ENCODE data around the gene TRAPPC2L. TPM values are rescaled to one million over a fixed set of nuclear protein-coding genes. Genes with fewer than 3 reads are reported as not detected.

TRAPPC2L gene
- polyA plus RNA-seq, 3 donors = 38.8 to 89.3 (median 82.4) TPM

DNA sequence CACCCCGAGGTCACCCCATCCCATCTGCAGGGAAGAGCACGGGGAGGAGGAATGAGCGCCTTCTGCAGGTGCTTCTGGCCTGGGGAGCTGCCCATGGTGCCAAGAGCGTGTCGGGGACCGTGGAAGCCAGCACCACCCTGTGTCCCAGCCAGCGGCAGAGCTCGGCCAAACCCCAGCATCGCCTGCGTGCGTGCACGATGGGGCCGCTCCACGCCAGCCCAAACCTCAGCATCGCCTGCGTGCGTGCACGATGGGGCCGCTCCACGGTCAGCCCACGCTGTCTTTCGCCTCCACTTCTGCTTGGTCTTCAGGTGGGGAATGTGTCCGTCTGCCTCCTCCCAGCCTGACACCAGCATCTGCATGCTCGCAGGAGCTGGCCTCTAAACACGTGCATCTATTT is 14.1 kb upstream of the TRAPPC2L start:
- DNase-seq = no peak
- H3K4me2 ChIP-seq (replicated peaks; ENCODE audit: extremely low read depth, low read length, poor library complexity, severe bottlenecking) = no peak overlapping the region
- Mint-ChIP-seq H3K4me3 (no peak overlapping the region), H3K4me1 (peaks cover 20% of the 10 kb centered on the region), H3K9me3 (no peaks in the 10 kb centered on the region), H3K27me3 (ENCODE audit: low read depth in 3 of 3) (peaks cover 0 to 3% (median 2%) of the 10 kb centered on the region in 3 donors), H3K36me3 (peaks cover 42 to 63% of the 10 kb centered on the region in 2 donors), H3K27ac (no peak overlapping the region)
- no peak overlapping the region for H3K9ac ChIP-seq (ENCODE audit: insufficient read depth, low read length, poor library complexity, severe bottlenecking)
- H3K27ac ChIP-seq (ENCODE audit: low read depth in 1 of 2, low read length in 2 of 2) = no peak overlapping the region
- intact Hi-C loops (cut with micrococcal nuclease) = no loop called here
- no peak overlapping the region for H2AFZ ChIP-seq (ENCODE audit: insufficient read depth, low read depth, low read length, poor library complexity, severe bottlenecking)
- H4K20me1 ChIP-seq (ENCODE audit: insufficient read depth, low read length) = peaks cover 84% of the 10 kb centered on the region
- no peak overlapping the region for H3K4me3 ChIP-seq (replicated peaks in 1 of 3; ENCODE audit: low read depth in 2 of 3, low read length in 3 of 3)
- TF ChIP-seq, protein P1, sequence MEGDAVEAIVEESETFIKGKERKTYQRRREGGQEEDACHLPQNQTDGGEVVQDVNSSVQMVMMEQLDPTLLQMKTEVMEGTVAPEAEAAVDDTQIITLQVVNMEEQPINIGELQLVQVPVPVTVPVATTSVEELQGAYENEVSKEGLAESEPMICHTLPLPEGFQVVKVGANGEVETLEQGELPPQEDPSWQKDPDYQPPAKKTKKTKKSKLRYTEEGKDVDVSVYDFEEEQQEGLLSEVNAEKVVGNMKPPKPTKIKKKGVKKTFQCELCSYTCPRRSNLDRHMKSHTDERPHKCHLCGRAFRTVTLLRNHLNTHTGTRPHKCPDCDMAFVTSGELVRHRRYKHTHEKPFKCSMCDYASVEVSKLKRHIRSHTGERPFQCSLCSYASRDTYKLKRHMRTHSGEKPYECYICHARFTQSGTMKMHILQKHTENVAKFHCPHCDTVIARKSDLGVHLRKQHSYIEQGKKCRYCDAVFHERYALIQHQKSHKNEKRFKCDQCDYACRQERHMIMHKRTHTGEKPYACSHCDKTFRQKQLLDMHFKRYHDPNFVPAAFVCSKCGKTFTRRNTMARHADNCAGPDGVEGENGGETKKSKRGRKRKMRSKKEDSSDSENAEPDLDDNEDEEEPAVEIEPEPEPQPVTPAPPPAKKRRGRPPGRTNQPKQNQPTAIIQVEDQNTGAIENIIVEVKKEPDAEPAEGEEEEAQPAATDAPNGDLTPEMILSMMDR (IDR thresholded peaks at IDR 0.05) = no peak
- peaks cover 2% of the 10 kb centered on the region for H3K79me2 ChIP-seq (ENCODE audit: insufficient read depth, low read length)
- H3K4me1 ChIP-seq (ENCODE audit: control insufficient read depth in 1 of 2, insufficient read depth in 2 of 2, low read length in 2 of 2) = peaks cover 24 to 27% of the 10 kb centered on the region in 2 donors
- 94% methylated on average over 25 of the region's 25 CpGs for WGBS (ENCODE audit: insufficient coverage)
- peaks cover 47 to 58% of the 10 kb centered on the region in 2 donors for H3K36me3 ChIP-seq (replicated peaks in 1 of 2; ENCODE audit: control insufficient read depth in 1 of 2, insufficient read depth in 2 of 2, low read length in 2 of 2)
- no peaks in the 10 kb centered on the region for H3K9me3 ChIP-seq (replicated peaks in 1 of 2; ENCODE audit: control insufficient read depth in 1 of 2, insufficient read depth in 1 of 2, low read length in 2 of 2)
- H3K27me3 ChIP-seq (ENCODE audit: control insufficient read depth in 2 of 2, insufficient read depth in 2 of 2, low read length in 2 of 2) = no peaks in the 10 kb centered on the region

DNA sequence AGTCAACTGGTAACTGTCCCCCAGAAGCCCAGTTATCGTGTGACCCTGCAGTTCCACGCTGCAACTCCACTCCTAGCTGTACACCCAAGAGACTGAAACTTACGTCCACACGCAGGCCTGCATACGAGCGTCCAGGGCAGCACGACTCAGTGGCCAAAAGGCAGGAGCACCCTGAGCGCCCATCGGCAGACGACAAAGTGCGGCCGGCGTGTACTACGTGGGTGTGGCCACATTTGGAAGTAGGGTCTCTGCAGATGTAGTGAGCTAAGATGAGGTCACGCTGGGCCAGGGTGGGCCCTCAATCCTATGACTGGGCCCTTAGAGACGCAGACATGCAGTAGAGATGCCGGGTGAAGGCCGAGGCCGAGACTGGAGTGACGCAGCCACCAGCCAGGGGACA is 13.7 kb upstream of the TRAPPC2L start:
- peaks cover 88% of the 10 kb centered on the region for H4K20me1 ChIP-seq (ENCODE audit: insufficient read depth, low read length)
- H3K36me3 ChIP-seq (replicated peaks in 1 of 2; ENCODE audit: control insufficient read depth in 1 of 2, insufficient read depth in 2 of 2, low read length in 2 of 2) = peaks cover 46 to 58% of the 10 kb centered on the region in 2 donors
- H3K4me1 ChIP-seq (ENCODE audit: control insufficient read depth in 1 of 2, insufficient read depth in 2 of 2, low read length in 2 of 2) = peaks cover 24 to 27% of the 10 kb centered on the region in 2 donors
- H3K9me3 ChIP-seq (replicated peaks in 1 of 2; ENCODE audit: control insufficient read depth in 1 of 2, insufficient read depth in 1 of 2, low read length in 2 of 2) = no peaks in the 10 kb centered on the region
- no peak for DNase-seq
- H3K27ac Mint-ChIP-seq = peak overlapping the region in 2 of 7 donors; percentile 15 to 53
- H3K27me3 Mint-ChIP-seq (ENCODE audit: low read depth in 3 of 3) = peaks cover 0 to 3% (median 2%) of the 10 kb centered on the region in 3 donors
- H3K79me2 ChIP-seq (ENCODE audit: insufficient read depth, low read length) = peaks cover 2% of the 10 kb centered on the region
- 97% methylated on average over 20 of the region's 20 CpGs for WGBS (ENCODE audit: insufficient coverage)
- peaks cover 20% of the 10 kb centered on the region for H3K4me1 Mint-ChIP-seq
- H2AFZ ChIP-seq (ENCODE audit: insufficient read depth, low read depth, low read length, poor library complexity, severe bottlenecking) = no peak overlapping the region
- H3K9ac ChIP-seq (ENCODE audit: insufficient read depth, low read length, poor library complexity, severe bottlenecking) = no peak overlapping the region
- H3K9me3 Mint-ChIP-seq = no peaks in the 10 kb centered on the region
- no peak overlapping the region for H3K4me3 ChIP-seq (replicated peaks in 1 of 3; ENCODE audit: low read depth in 2 of 3, low read length in 3 of 3)
- intact Hi-C loops (cut with micrococcal nuclease) = no loop called here
- H3K4me2 ChIP-seq (replicated peaks; ENCODE audit: extremely low read depth, low read length, poor library complexity, severe bottlenecking) = no peak overlapping the region
- TF ChIP-seq, protein P1 (IDR thresholded peaks at IDR 0.05) = no peak
- no peaks in the 10 kb centered on the region for H3K27me3 ChIP-seq (ENCODE audit: control insufficient read depth in 2 of 2, insufficient read depth in 2 of 2, low read length in 2 of 2)
- H3K36me3 Mint-ChIP-seq = peaks cover 41 to 64% of the 10 kb centered on the region in 2 donors
- no peak overlapping the region for H3K4me3 Mint-ChIP-seq
- no peak overlapping the region for H3K27ac ChIP-seq (ENCODE audit: low read depth in 1 of 2, low read length in 2 of 2)
